BJ (cell line): ENCODE data around the gene ULK1. TPM values are rescaled to one million over a fixed set of nuclear protein-coding genes. Genes with fewer than 3 reads are reported as not detected.

Experiments used
- CTCF ChIA-PET: fragments of 350-600 bp; formaldehyde crosslinking; extraction: SDS; loops from one replicate; lab custom pipeline; 2021; ENCODE audit warnings: antibody characterized with exemption, inconsistent platforms; lab: Yijun Ruan, JAX
- POLR2A ChIA-PET: fragments of 300-600 bp; sonication (Branson Sonifier 250); formaldehyde crosslinking; extraction: SDS; loops from one replicate; lab custom pipeline; 2021; ENCODE audit warnings: antibody characterized with exemption; lab: Charles Lee
- DNase-seq: peaks from one replicate; pipeline ENCODE4 v3.0.0-alpha.2; 2011; ENCODE audit warnings: low read depth
- H3K27me3 ChIP-seq: 2 replicates; pipeline ENCODE4 v1.6.0; 2011; ENCODE audit warnings: low read length; ENCODE audit not compliant: control insufficient read depth, insufficient read depth
- H3K36me3 ChIP-seq: 2 replicates; pipeline ENCODE4 v1.5.1; 2011; ENCODE audit warnings: low read length; ENCODE audit not compliant: control insufficient read depth, insufficient read depth
- H3K4me3 ChIP-seq: 2 replicates; pipeline ENCODE4 v1.5.1; 2011; ENCODE audit warnings: low read depth, mild to moderate bottlenecking, control low read depth, low read length
- polyA plus RNA-seq: library from polyadenylated mRNA; depleted of rRNA; stranded (reverse); fragments of >200 nt; gene quantifications from 2 replicates; pipeline ENCODE4 v1.2.3, GENCODE V29; 2011
- TF ChIP-seq, protein P1 (sequence below): IDR thresholded peaks from 2 replicates; pipeline ENCODE4 v1.5.1; 2011; ENCODE audit warnings: low read depth, mild to moderate bottlenecking, control low read depth, inconsistent platforms, low read length, moderate library complexity; ENCODE audit not compliant: insufficient read depth

ULK1 gene
- polyA plus RNA-seq, 1 experiment = 13.7 TPM

GRCh38 chr12:131918311-131919050 is 24.1 kb downstream of the ULK1 start:
- ChIA-PET CTCF (interaction anchor here (0.6 kb wide), 1 partner anchor 1010 kb away, joined by 3 read pairs; no protein-coding TSS in a partner anchor), POLR2A (no interaction called here)
- TF ChIP-seq, protein P1, sequence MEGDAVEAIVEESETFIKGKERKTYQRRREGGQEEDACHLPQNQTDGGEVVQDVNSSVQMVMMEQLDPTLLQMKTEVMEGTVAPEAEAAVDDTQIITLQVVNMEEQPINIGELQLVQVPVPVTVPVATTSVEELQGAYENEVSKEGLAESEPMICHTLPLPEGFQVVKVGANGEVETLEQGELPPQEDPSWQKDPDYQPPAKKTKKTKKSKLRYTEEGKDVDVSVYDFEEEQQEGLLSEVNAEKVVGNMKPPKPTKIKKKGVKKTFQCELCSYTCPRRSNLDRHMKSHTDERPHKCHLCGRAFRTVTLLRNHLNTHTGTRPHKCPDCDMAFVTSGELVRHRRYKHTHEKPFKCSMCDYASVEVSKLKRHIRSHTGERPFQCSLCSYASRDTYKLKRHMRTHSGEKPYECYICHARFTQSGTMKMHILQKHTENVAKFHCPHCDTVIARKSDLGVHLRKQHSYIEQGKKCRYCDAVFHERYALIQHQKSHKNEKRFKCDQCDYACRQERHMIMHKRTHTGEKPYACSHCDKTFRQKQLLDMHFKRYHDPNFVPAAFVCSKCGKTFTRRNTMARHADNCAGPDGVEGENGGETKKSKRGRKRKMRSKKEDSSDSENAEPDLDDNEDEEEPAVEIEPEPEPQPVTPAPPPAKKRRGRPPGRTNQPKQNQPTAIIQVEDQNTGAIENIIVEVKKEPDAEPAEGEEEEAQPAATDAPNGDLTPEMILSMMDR = no peak
- H3K4me3 ChIP-seq = no peak overlapping the region
- peaks cover 64% of the 10 kb centered on the region for H3K36me3 ChIP-seq
- DNase-seq = no peak
- no peaks in the 10 kb centered on the region for H3K27me3 ChIP-seq

DNA sequence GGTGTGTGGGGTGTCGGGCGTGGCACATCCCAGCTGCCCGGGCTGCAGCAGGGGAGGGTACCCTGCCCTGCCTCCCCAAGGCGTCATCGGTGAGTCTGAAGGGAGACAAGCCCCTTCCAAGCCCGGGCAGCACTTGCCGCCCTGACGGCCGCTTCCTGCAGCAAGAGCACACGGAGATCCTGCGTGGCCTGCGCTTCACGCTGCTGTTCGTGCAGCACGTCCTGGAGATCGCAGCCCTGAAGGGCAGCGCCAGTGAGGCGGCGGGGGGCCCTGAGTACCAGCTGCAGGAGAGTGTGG is 24.6 kb downstream of the ULK1 start:
- no peaks in the 10 kb centered on the region for H3K27me3 ChIP-seq
- H3K4me3 ChIP-seq = no peak overlapping the region
- POLR2A ChIA-PET = no interaction called here
- CTCF ChIA-PET = interaction anchor here (0.6 kb wide), 1 partner anchor 1011 kb away, joined by 3 read pairs; no protein-coding TSS in a partner anchor
- peaks cover 60% of the 10 kb centered on the region for H3K36me3 ChIP-seq
- TF ChIP-seq, protein P1 = no peak
- no peak for DNase-seq

- ChIA-PET POLR2A (no interaction called here), CTCF (interaction anchor here (0.6 kb wide), 1 partner anchor 1011 kb away, joined by 3 read pairs; no protein-coding TSS in a partner anchor)
- Histone ChIP-seq H3K27me3 (no peaks in the 10 kb centered on the region), H3K4me3 (no peak overlapping the region), H3K36me3 (peaks cover 58% of the 10 kb centered on the region)
- no peak for DNase-seq
- TF ChIP-seq, protein P1 = no peak
These were observed 25.1 kb downstream of the ULK1 start for GRCh38 chr12:131919366-131920156.

GRCh38 chr12:131920157-131920508 is 25.7 kb downstream of the ULK1 start:
- DNase-seq = no peak
- TF ChIP-seq, protein P1 = no peak
- CTCF ChIA-PET = no interaction called here
- POLR2A ChIA-PET = no interaction called here
- peaks cover 53% of the 10 kb centered on the region for H3K36me3 ChIP-seq
- H3K27me3 ChIP-seq = no peaks in the 10 kb centered on the region
- no peak overlapping the region for H3K4me3 ChIP-seq
